Colonic mucosa (tissue), 4 donors: ENCODE results near the gene KATNAL1. TPM values are rescaled to one million over a fixed set of nuclear protein-coding genes. Genes with fewer than 3 reads are reported as not detected.

Source experiments
- DNase-seq: peaks from one replicate; pipeline ENCODE4 v3.0.0-alpha.2; 2020
- H3K27ac ChIP-seq: fragments of 200-600 bp; one replicate; pipeline ENCODE4 v1.8.0; 2021
- H3K27me3 ChIP-seq: fragments of 200-600 bp; one replicate; pipeline ENCODE4 v1.8.0; 2021
- H3K36me3 ChIP-seq: fragments of 200-600 bp; one replicate; pipeline ENCODE4 v1.8.0; 2021
- H3K4me1 ChIP-seq: fragments of 200-600 bp; one replicate; pipeline ENCODE4 v1.8.0; 2021; ENCODE audit warnings: mild to moderate bottlenecking
- H3K4me3 ChIP-seq: fragments of 200-600 bp; one replicate; pipeline ENCODE4 v1.8.0; 2021
- H3K9ac ChIP-seq, 2 donors: one replicate each; pipeline ENCODE4 v1.7.0; 2013; ENCODE audit warnings: control low read depth in 2 of 2, low read depth in 2 of 2, low read length in 2 of 2
- H3K9me3 ChIP-seq: fragments of 200-600 bp; one replicate; pipeline ENCODE4 v1.8.0; 2021
- intact Hi-C: fragments of 100-400 bp; cut with DNase I; formaldehyde crosslinking; loops from one replicate; pipeline ENCODE4 v1.14.1; 2022
- total RNA-seq, 2 donors: library from RNA; stranded (reverse); fragmentation: NEBNext Ultra II Directional in 1 of 2; extraction: Animal tissue kit (Norgen Biotek cat#: 25700) in 1 of 2; gene quantifications; one replicate each; pipeline ENCODE4 v1.2.1, GENCODE V29; 2021
- TF ChIP-seq, protein P1 (sequence below): fragments of 200-600 bp; IDR thresholded peaks from one replicate; pipeline ENCODE4 v1.8.0; 2022; ENCODE audit warnings: antibody characterized with exemption, mild to moderate bottlenecking
- donor health status: healthy.
- donor health status: DM: no; HTN: no; CAD: no.
- donor health status: DM: no; HTN: no; CAD: no.

Gene KATNAL1
- total RNA-seq, 2 donors from 2014 or later = 5.9 to 9.3 TPM

DNA sequence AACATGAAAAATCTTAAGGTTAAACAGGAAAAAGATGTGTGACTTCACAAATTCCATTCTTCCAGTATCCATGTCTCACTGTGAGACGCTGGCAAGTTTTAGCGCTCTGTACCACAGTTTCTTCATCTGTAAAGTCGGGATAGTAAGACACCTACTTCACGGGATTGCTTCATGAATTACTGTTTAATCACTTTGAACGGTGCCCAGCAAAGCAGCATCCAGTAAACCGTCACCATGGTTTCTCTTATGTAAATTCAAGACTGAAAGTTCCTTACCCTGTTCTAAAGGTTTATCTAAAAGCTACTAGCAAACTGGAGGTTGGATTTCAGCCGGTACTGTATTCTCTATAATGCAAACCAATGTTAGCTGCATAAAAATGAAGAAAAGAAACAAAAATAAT is 53.5 kb downstream of the KATNAL1 start:
- Histone ChIP-seq H3K4me3 (no peak overlapping the region), H3K36me3 (no peaks in the 10 kb centered on the region), H3K27me3 (no peaks in the 10 kb centered on the region), H3K9ac (no peak overlapping the region), H3K4me1 (no peaks in the 10 kb centered on the region), H3K27ac (no peak overlapping the region), H3K9me3 (no peaks in the 10 kb centered on the region)
- TF ChIP-seq, protein P1, sequence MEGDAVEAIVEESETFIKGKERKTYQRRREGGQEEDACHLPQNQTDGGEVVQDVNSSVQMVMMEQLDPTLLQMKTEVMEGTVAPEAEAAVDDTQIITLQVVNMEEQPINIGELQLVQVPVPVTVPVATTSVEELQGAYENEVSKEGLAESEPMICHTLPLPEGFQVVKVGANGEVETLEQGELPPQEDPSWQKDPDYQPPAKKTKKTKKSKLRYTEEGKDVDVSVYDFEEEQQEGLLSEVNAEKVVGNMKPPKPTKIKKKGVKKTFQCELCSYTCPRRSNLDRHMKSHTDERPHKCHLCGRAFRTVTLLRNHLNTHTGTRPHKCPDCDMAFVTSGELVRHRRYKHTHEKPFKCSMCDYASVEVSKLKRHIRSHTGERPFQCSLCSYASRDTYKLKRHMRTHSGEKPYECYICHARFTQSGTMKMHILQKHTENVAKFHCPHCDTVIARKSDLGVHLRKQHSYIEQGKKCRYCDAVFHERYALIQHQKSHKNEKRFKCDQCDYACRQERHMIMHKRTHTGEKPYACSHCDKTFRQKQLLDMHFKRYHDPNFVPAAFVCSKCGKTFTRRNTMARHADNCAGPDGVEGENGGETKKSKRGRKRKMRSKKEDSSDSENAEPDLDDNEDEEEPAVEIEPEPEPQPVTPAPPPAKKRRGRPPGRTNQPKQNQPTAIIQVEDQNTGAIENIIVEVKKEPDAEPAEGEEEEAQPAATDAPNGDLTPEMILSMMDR = no peak
- DNase-seq = no peak
- intact Hi-C loops = no loop called here

DNA sequence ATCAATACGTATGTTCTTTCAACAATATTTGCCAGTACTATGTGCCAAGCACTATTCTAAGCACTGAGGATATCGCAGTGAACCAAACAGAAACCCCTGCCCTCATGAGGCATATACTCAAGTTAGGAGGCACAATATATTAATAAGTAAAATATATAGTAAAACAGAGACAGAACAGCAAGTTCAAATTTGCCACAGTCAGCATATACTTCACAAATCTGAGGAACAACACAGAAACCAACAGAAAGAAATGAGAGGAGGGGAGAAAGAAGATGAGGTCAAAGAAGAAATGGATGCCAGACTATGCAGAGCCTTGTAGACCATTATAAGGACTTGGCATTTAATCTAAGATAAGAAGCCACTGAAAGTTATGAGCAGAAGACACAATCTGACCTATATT is 59.9 kb downstream of the KATNAL1 start:
- Histone ChIP-seq H3K4me1 (no peaks in the 10 kb centered on the region), H3K36me3 (no peaks in the 10 kb centered on the region), H3K9me3 (no peaks in the 10 kb centered on the region), H3K4me3 (no peak overlapping the region), H3K27ac (no peak overlapping the region), H3K27me3 (no peaks in the 10 kb centered on the region), H3K9ac (no peak overlapping the region)
- intact Hi-C loops = no loop called here
- TF ChIP-seq, protein P1 = no peak
- no peak for DNase-seq

DNA sequence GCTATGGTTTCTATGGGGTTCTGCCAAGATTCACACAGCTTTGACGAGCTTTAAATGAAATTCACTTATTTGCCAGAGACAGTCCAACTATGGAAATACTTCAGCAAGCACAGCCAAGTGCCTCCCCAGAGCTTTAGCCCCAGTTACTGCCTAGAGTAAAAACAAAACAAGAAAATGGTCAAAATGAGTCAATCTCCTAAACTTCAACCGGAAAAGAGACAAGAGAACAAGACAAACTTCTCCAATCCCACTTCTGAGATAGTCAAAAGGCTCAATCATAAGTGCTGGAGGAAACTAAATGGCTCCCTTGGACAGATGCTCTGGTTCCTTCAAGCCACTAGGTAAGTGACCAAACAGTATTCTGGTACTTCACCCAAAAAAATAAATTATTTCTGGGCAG is 65.8 kb downstream of the KATNAL1 start:
- Histone ChIP-seq H3K36me3 (no peaks in the 10 kb centered on the region), H3K4me1 (no peaks in the 10 kb centered on the region), H3K4me3 (no peak overlapping the region), H3K27ac (no peak overlapping the region), H3K9me3 (no peaks in the 10 kb centered on the region), H3K9ac (no peak overlapping the region), H3K27me3 (no peaks in the 10 kb centered on the region)
- intact Hi-C loops = no loop called here
- no peak for DNase-seq
- TF ChIP-seq, protein P1 = no peak

DNA sequence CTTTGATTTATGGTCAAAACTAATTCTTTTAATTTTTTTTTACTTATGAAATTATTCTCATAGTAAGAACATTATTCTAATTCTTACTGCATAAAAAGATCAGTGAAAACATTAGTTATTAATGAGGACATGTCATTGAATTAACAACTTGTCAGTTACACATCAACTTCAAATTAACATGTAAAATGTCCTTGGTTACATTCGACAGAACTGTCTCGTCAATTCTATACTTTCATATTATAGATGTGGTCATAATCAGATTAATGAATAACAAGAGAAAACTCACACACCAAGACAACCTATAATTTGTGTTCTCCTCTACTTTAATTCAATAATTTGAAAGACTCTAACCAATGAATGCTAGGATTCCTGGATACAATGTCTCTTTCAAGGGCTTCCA is 66.7 kb downstream of the KATNAL1 start:
- no peaks in the 10 kb centered on the region for H3K36me3 ChIP-seq
- H3K27me3 ChIP-seq = no peaks in the 10 kb centered on the region
- DNase-seq = no peak
- no peak overlapping the region for H3K4me3 ChIP-seq
- H3K27ac ChIP-seq = no peak overlapping the region
- TF ChIP-seq, protein P1 = no peak
- no peak overlapping the region for H3K9ac ChIP-seq
- H3K4me1 ChIP-seq = no peaks in the 10 kb centered on the region
- intact Hi-C loops = no loop called here
- no peaks in the 10 kb centered on the region for H3K9me3 ChIP-seq

DNA sequence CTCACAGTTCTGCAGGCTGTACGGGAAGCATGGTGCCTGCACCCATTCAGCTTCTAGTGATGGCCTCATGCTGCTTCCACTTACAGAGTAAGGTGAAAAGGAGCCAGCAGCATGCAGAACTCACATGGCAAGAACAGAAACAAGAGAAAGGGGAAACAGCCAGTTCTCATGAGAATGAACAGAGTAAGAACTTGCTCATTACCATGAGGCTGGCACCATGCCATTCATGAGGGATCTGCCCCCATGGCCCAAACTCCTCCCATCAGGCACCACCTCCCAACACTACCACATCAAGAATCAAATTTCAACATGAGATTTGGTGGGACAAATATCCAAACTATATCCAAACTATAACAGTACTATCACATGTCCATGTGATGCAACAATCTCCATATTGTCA is 72.1 kb downstream of the KATNAL1 start:
- DNase-seq = no peak
- H3K4me1 ChIP-seq = no peaks in the 10 kb centered on the region
- H3K27ac ChIP-seq = no peak overlapping the region
- H3K9me3 ChIP-seq = no peaks in the 10 kb centered on the region
- no peak overlapping the region for H3K9ac ChIP-seq
- no peaks in the 10 kb centered on the region for H3K27me3 ChIP-seq
- H3K36me3 ChIP-seq = no peaks in the 10 kb centered on the region
- H3K4me3 ChIP-seq = no peak overlapping the region
- TF ChIP-seq, protein P1 = no peak
- intact Hi-C loops = no loop called here
